Mesothelial cell of epicardium (in vitro differentiated cells): Measurements from ENCODE around the gene CACNB4. TPM values are rescaled to one million over a fixed set of nuclear protein-coding genes. Genes with fewer than 3 reads are reported as not detected.

Experiments
- DNase-seq, 2 experiments: peaks; one replicate each; pipeline ENCODE4 v3.0.0; 2021; ENCODE audit warnings: low spot score in 2 of 2; ENCODE audit not compliant: unreplicated experiment in 2 of 2
- H3K27ac Mint-ChIP-seq: 2 replicates; pipeline ENCODE4 v1.8.0; 2021; ENCODE audit warnings: mixed read lengths
- H3K27me3 Mint-ChIP-seq: 2 replicates; pipeline ENCODE4 v1.8.0; 2021; ENCODE audit warnings: low read depth, mixed read lengths
- H3K36me3 Mint-ChIP-seq: 2 replicates; pipeline ENCODE4 v1.8.0; 2021; ENCODE audit warnings: mixed read lengths
- H3K4me1 Mint-ChIP-seq: 2 replicates; pipeline ENCODE4 v1.8.0; 2021; ENCODE audit warnings: mixed read lengths
- H3K4me3 Mint-ChIP-seq: 2 replicates; pipeline ENCODE4 v1.8.0; 2021; ENCODE audit warnings: mild to moderate bottlenecking, moderate library complexity, mixed read lengths
- H3K9me3 Mint-ChIP-seq: 2 replicates; pipeline ENCODE4 v1.8.0; 2021; ENCODE audit warnings: mixed read lengths
- total RNA-seq: library from RNA; stranded (reverse); gene quantifications from 3 replicates; pipeline ENCODE4 v1.2.1, GENCODE V29; 2021
- TF ChIP-seq, protein P1 (sequence below): fragments of 200-600 bp; sonication (generic); IDR thresholded peaks from one replicate; pipeline ENCODE4 v1.5.0; 2021; ENCODE audit warnings: antibody characterized with exemption; ENCODE audit not compliant: unreplicated experiment

CACNB4 gene
- total RNA-seq, 1 donor from 2014 or later: 4.1 TPM

DNA sequence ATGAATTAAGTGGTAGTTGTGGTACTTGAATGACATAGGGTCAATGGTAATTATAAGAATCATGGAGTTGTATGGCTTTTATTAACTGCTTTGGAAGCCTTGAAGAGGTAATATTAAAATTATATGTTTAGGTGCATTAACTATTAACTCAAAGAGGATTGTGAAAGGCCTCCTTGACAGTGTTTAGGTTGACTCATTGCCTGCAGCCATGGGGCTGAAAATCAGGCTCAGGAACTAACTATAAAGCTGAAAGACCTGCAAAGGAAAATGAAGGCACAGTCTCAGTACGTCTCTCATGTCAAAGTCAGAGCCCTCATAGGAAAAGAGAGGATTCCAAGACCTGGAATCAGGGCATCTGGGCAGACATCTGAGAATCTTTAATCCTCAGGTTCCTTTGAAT lies 31.0 kb downstream of the CACNB4 start:
- DNase-seq: no peak
- Mint-ChIP-seq H3K36me3 (no peaks in the 10 kb centered on the region), H3K27ac (no peak overlapping the region), H3K27me3 (peaks cover 3% of the 10 kb centered on the region), H3K4me3 (no peak overlapping the region), H3K4me1 (peaks cover 3% of the 10 kb centered on the region), H3K9me3 (peaks cover 4% of the 10 kb centered on the region)
- TF ChIP-seq, protein P1, sequence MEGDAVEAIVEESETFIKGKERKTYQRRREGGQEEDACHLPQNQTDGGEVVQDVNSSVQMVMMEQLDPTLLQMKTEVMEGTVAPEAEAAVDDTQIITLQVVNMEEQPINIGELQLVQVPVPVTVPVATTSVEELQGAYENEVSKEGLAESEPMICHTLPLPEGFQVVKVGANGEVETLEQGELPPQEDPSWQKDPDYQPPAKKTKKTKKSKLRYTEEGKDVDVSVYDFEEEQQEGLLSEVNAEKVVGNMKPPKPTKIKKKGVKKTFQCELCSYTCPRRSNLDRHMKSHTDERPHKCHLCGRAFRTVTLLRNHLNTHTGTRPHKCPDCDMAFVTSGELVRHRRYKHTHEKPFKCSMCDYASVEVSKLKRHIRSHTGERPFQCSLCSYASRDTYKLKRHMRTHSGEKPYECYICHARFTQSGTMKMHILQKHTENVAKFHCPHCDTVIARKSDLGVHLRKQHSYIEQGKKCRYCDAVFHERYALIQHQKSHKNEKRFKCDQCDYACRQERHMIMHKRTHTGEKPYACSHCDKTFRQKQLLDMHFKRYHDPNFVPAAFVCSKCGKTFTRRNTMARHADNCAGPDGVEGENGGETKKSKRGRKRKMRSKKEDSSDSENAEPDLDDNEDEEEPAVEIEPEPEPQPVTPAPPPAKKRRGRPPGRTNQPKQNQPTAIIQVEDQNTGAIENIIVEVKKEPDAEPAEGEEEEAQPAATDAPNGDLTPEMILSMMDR: no peak

DNA sequence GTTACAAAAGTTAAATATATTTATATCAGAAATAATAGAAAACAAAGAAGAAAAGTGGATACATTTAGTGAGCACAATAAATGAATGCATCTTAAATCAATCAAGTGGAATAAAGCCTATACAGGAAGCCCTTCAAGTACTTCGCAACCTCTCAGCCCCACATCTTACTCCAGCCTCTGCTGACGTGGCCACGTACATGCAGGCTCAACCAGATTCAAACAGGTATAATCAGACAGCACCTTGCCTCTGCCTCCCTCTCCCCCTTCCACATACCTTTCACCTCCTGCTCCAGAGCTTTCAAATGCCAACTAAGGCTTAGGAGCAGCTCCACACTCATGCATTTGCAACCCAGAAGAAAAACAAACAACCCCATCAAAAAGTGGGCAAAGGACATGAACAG lies 32.9 kb downstream of the CACNB4 start:
- peaks cover 3% of the 10 kb centered on the region for H3K27me3 Mint-ChIP-seq
- no peaks in the 10 kb centered on the region for H3K4me1 Mint-ChIP-seq
- DNase-seq: no peak
- H3K27ac Mint-ChIP-seq: no peak overlapping the region
- H3K36me3 Mint-ChIP-seq: no peaks in the 10 kb centered on the region
- no peak overlapping the region for H3K4me3 Mint-ChIP-seq
- TF ChIP-seq, protein P1: no peak
- peaks cover 4% of the 10 kb centered on the region for H3K9me3 Mint-ChIP-seq

DNA sequence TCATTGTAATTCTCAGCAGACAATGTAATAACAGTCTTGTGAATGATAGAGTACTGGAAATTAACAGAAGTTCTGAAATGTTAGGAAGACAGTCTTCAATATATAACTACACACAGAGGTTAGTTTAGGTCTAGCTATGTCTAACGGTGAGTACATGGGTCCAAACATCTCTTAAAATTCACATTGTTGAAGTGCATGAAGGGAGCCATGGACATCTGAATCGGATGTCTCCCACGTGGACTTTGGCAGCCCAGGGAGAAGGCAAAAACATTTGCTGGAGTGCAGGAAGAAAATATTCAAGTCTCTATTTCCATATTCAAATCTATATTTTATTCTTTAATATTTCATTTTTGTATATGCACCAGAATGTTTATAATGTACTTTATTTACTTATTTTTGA lies 34.8 kb downstream of the CACNB4 start:
- H3K27me3 Mint-ChIP-seq: peaks cover 3% of the 10 kb centered on the region
- no peak overlapping the region for H3K4me3 Mint-ChIP-seq
- H3K4me1 Mint-ChIP-seq: no peaks in the 10 kb centered on the region
- TF ChIP-seq, protein P1: no peak
- no peak for DNase-seq
- H3K36me3 Mint-ChIP-seq: no peaks in the 10 kb centered on the region
- H3K9me3 Mint-ChIP-seq: peaks cover 4% of the 10 kb centered on the region
- no peak overlapping the region for H3K27ac Mint-ChIP-seq

DNA sequence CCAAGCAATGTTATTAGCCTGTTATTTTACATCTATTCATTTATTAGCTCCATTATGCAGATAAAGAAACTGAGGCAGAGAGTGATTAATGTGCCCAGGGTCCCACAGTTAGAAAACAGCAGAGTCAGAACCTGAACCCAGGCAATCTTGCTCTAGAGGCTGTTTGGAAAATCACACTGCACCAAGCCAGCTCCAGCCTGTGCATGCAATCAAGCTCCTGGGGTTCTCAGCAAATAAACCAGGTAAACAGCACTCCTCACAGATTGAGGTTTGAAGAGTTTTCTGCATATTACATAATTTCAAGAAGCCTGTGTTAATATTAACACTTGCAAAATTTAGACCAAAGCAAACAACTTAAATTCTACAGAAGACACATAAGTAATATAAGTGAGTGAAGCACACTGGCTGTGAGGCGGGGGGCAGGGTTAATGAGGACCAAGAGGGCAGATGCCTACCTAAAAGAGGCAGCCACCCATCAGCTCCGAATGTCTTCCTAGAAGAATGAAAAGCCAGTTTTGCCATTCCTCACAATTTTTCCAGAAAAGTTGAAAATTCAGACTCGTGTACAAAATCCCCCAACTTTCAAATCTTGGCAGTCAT lies 35.4 kb downstream of the CACNB4 start:
- H3K9me3 Mint-ChIP-seq: peaks cover 5% of the 10 kb centered on the region
- no peak for DNase-seq
- TF ChIP-seq, protein P1: no peak
- peaks cover 3% of the 10 kb centered on the region for H3K27me3 Mint-ChIP-seq
- peaks cover under 1% of the 10 kb centered on the region for H3K36me3 Mint-ChIP-seq
- no peak overlapping the region for H3K27ac Mint-ChIP-seq
- H3K4me3 Mint-ChIP-seq: no peak overlapping the region
- no peaks in the 10 kb centered on the region for H3K4me1 Mint-ChIP-seq

DNA sequence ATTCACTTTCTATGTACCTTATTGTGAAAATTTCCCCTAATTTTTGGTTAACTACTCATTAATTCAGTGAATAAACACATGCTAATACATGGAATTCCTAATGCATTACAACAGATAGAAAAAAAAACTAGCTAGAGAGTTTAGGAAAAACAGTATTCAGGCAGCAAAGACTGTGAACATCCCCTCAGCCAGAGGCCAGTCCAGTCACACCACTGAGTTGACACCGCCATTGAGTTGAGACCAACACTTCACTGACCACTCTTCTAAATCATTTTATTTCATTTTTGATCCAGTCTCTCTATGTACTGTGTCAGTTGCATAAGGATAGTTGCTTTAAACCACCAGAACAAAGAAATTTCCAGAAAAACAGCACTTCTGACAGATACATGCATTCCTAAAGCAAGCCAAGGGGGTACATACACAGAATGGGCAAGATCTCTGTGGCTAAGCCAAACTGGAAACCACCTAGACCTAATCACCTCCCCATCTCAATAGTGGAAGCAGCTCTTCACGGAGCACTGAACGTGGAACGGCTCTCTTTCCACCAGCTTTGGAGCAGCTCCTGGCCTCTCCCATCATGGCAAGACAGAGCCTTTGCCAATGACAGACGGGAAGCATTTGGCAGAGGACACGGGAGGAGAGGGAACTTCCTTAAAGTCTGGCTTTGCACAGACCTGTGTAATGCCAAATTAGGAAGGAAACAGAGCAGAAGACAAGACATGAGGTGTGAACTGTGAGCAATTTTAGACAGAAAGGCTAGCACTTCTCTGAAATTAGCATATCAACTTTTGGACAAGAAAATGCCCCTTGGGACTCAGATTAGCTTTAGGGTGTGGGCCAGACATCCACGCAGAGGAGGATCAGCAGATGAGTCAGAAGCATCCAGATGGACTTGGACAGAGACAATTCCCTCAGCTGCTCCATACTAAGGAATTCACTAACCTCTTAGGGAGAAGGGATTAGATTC lies 36.4 kb downstream of the CACNB4 start:
- peaks cover 2% of the 10 kb centered on the region for H3K36me3 Mint-ChIP-seq
- no peak overlapping the region for H3K27ac Mint-ChIP-seq
- peaks cover 12% of the 10 kb centered on the region for H3K9me3 Mint-ChIP-seq
- no peak for DNase-seq
- TF ChIP-seq, protein P1: no peak
- H3K4me1 Mint-ChIP-seq: no peaks in the 10 kb centered on the region
- H3K4me3 Mint-ChIP-seq: no peak overlapping the region
- H3K27me3 Mint-ChIP-seq: peaks cover 3% of the 10 kb centered on the region
